GM13976 (cell line): ENCODE data around the gene TMEM151A.

ENCODE experiments used
- DNase-seq: peaks from one replicate; pipeline ENCODE4 v3.0.0; 2012; ENCODE audit warnings: low spot score
- CTCF ChIP-seq: IDR thresholded peaks from 2 replicates; pipeline ENCODE4 v1.5.1; 2012; ENCODE audit warnings: borderline replicate concordance, mild to moderate bottlenecking; ENCODE audit not compliant: insufficient read depth; ENCODE audit errors: extremely low read depth, missing control alignments, control extremely low read depth
- in situ Hi-C: fragments of 300-500 bp; cut with MboI; formaldehyde crosslinking; loops from one replicate; pipeline ENCODE4 v1.12.0; 2022; ENCODE audit warnings: low sequenced_read_pairs, mixed read lengths, inconsistent platforms; ENCODE audit not compliant: unreplicated experiment

Gene TMEM151A

GRCh38 chr11:66288671-66289547 is 2.8 kb upstream of the TMEM151A start, which contains the start of gene YIF1A:
Gene YIF1A (minus strand): TSS chr11:66289143. CDS start chr11:66288985, 158 bp downstream.
- in situ Hi-C loops = no loop called here
- no peak for TF ChIP-seq CTCF
- peak; percentile 100 for DNase-seq

GRCh38 chr11:66289548-66290329 is 2.0 kb upstream of the TMEM151A start:
- peak; percentile 93 for DNase-seq
- no peak for TF ChIP-seq CTCF
- in situ Hi-C loops = no loop called here

- TF ChIP-seq CTCF = no peak
- in situ Hi-C loops = no loop called here
- no peak for DNase-seq
These were observed 1.4 kb upstream of the TMEM151A start for GRCh38 chr11:66290330-66290621.

GRCh38 chr11:66291303-66291705 is 390 bp upstream of the TMEM151A start:
- in situ Hi-C loops = no loop called here
- TF ChIP-seq CTCF = no peak
- DNase-seq = no peak

DNA sequence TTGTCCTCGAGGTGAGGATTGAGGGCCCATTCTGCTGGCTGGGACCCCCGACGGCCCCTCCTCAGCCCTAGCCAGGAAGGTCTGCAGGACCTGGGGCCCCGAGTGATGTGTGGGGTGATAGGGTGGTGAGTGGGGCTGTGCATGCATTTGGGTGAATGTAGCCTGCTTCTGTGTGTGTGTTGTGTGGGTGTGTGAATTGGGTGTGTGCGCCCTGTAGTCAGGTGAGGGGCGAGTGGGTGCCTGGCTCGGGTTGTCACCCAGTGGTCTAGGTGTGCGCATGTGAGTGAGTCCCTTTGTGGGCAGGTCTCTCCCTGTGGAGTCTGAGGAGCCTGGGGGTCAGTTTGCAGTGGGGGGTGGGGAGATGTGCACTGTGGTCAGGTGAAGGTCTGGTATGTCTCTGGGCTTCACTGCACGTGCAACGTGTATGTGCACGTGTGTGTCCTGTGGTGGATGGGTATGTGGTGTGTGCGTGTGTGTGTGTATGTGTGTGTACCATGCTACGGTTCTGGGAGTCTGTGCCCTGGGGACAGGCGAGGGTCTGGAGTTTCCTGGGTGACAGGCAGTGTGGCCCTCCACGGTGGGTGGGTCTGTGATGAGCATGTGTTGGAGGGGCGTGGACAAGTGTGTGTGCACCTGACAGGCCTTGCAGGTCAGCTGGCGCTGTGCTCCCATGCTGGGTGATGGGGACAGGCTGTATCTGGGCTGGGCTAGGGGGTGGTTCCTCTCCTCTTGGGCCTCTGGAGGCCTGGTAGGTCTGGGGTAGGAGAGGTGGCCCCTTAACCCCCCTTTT is 1.0 kb downstream of the TMEM151A start:
- no peak for TF ChIP-seq CTCF
- in situ Hi-C loops = no loop called here
- no peak for DNase-seq

GRCh38 chr11:66293352-66293751 is 1.7 kb downstream of the TMEM151A start:
- in situ Hi-C loops = no loop called here
- TF ChIP-seq CTCF = no peak

More at GRCh38 chr11:66293352-66293751, 1.7 kb downstream of the TMEM151A start:
- no peak for DNase-seq
